Loucy (cell line): Measurements from ENCODE around the gene SEMA6B.

Experiments
- CTCF ChIP-seq: fragments of 200-600 bp; sonication (generic); conservative IDR thresholded peaks from 2 replicates; pipeline ENCODE4 v1.5.1; 2014; ENCODE audit warnings: mild to moderate bottlenecking, antibody characterized with exemption, low read length
- EZH2phosphoT487 ChIP-seq: fragments of 200-600 bp; IDR thresholded peaks from 2 replicates; pipeline ENCODE4 v1.6.1; 2018; ENCODE audit warnings: antibody characterized with exemption, mild to moderate bottlenecking, moderate library complexity, borderline replicate concordance

GRCh38 chr19:4504297-4504701, 55.2 kb downstream of the SEMA6B start:
- TF ChIP-seq CTCF (no peak), EZH2phosphoT487 (no peak)
